Central memory CD4-positive, alpha-beta T cell (primary cell): ENCODE measurements around the gene SUGP1.
"Not testable (repeated sequence)": the region's sequence is repeated elsewhere in the genome, so short reads cannot be mapped to it uniquely, and the experiment has no call there.

Source experiments
- DNase-seq: peaks from one replicate; pipeline ENCODE4 v3.0.0; 2022
- total RNA-seq, 3 experiments: gene quantifications; one replicate each; lab custom pipeline; 2026; lab: John Stamatoyannopoulos, UW

SUGP1 gene, protein sequence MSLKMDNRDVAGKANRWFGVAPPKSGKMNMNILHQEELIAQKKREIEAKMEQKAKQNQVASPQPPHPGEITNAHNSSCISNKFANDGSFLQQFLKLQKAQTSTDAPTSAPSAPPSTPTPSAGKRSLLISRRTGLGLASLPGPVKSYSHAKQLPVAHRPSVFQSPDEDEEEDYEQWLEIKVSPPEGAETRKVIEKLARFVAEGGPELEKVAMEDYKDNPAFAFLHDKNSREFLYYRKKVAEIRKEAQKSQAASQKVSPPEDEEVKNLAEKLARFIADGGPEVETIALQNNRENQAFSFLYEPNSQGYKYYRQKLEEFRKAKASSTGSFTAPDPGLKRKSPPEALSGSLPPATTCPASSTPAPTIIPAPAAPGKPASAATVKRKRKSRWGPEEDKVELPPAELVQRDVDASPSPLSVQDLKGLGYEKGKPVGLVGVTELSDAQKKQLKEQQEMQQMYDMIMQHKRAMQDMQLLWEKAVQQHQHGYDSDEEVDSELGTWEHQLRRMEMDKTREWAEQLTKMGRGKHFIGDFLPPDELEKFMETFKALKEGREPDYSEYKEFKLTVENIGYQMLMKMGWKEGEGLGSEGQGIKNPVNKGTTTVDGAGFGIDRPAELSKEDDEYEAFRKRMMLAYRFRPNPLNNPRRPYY
- 32.2 to 42.5 (median 41.0) reads per million in 3 experiments for total RNA-seq

DNA sequence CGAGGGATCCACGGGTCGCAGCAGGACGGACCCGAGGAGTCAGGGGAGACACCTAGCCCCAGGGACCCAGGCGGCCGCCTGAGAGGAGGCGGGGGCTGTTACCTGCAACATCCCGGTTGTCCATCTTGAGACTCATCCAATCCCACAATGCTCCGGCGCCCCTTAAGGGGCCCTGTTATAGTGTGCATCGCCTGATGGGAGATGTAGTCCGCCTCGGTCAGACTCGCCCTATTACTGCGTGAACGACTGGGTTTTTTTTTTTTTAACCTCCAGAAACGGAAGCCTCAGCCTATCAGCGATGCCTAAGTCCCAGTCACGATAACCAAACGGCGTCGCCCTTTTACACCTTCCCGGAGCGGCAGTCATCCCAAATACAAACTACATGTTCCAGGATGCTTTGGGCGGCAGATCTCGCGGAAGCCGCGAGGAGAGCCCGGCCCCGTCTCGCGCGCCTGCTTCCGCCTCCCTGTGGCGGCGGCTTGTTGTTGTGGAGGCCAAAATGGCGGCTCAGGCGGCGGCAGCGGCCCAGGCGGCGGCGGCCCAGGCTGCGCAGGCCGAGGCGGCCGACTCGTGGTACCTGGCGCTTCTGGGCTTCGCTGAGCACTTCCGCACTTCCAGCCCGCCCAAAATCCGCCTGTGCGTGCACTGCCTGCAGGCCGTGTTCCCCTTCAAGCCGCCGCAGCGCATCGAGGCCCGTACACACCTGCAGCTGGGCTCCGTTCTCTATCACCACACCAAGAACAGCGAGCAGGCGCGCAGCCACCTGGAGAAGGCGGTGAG is at the start of gene SUGP1, which contains the start of gene MAU2:
SUGP1 (minus strand) TSS at position 149 of the 780 bp plus-strand sequence; CDS start at position 136, 13 bp downstream.
MAU2 (plus strand) TSS at position 469 of the 780 bp plus-strand sequence; CDS start at position 500, 31 bp downstream.
- DNase-seq = peak; percentile 92

DNA sequence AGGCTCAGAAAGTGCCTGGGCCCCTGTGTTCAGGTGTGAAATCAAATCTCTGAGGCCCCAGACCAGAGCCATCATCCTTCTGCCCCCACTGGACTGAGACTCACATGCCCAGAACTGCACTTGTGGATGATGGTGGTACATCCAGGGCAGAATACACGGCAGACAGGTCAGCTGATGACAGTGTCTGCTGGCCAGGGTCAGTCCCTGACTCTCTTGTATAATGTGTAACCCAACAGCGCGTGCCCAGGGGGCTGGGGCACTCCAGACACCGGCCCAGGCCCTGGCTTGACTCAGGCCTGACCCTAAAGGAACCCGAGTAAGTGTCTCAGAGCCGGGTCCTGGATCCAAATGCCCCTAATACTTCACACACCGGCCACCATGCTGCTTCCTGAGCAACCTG is 47.8 kb upstream of the SUGP1 start:
- DNase-seq = no peak

DNA sequence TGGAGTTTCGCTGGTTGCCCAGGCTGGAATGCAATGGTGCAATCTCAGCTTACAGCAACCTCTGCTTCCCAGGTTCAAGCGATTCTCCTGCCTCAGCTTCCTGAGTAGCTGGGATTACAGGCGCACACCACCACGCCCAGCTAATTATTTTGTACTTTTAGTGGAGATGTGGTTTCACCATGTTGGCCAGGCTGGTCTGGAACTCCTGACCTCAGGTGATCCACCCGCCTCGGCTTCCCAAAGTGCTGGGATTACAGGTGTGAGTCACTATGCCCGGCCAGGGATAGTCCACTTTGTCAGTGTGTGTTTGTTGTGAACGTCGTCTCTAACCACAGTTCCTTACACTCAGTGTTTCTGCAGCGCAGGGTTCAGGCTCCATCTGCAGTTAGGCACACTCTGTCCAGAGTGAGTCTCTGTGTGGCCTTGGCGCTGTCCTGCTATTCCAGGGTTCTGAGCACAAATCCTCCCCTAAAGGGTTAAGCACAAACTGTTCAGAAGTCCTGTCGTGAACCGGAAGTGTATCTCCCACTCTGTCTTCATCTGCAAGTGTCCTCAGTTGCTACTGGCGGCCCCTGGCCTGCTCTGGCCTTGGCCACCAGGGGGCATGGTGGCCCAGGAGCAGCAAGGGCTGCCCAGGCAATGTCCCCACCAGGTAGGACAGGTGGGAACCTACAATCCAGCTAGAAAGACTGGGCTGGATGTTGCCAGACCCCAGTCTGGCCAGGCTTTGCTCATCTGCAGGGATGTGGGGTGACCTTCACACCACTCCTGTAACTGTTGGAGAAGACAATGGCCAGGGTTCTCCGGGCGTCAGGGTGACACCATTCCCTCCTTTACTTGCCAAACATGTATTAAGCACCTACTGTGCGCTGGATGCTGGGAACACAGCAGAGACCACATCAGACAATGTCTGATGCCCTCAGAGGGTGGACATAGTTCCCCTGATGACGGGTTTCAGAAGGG is 46.4 kb upstream of the SUGP1 start:
- peak; percentile 66 for DNase-seq

DNA sequence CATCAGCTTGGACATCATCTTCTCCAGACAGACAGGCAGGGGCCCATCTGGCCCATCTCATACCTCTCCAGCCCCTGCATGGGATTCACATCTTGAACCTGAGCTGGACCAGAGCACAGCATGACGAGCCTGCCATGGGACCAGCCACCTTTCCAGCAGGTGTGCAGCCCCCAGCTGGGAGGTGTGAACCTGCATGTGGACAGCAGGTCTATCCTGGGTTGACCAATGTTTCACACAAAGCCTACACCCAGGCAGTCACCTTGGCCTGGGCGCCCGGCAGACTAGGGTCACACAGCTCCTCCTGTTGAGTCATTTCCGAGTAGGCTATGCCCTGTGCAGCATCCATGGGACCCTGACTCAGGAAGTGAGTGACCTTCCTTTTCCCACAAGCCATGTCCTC is 41.8 kb upstream of the SUGP1 start:
- DNase-seq = no peak

DNA sequence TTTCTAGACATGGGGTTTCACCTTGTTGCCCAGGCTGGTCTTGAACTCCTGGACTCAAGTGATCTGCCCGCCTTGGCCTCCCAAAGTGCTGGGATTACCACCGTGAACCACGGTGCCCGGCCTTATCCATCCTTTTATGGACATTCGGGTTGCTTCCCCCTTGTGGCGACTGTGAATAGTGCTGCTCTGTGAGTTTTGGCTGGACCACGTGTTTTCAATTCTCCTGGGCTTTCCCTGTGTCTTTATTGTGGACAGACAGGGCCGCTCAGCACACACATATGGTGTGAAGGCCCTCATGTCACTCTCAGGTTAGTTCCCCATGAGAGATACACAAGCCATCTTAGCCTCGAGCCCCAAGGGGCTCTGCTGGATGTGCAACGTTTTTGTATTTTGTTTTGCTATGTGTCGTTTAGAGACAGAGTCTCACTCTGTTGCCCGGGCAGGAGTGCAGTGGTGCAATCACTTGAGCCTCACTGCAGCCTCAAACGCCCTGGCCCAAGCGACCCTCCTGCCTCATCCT is 40.8 kb upstream of the SUGP1 start:
- DNase-seq = peak; percentile 54

DNA sequence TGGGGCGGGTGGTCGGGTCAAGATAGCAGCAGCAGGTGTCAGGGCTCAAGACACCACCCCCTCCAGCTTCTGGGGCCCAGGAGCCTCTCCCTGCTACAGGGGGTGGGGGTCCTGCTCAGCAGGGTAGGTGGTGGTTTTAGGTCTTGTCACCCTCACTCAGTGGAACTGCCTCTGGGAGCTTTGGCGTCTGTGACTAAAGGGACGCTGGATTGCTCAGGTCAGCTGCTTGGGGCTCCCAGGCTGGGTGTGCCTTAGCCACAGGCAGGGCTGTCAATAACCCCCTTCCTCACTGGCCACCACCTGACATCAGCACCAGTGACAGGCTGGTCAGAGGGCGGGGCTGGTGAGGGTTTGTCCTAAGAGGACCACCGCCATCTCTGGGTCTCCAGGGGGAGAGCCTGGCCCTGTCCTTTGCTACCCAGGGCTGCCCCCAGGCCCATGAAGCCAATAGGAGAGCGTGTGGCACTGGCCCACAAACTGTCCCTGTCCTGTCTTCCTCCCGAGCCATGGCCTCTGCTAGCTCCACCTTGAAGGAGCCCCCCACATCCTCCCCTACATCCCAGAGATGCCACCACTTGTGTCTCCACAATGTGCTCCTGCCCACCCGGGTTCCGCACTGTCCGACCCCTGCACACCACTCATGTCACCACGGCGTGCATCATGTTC is 36.7 kb upstream of the SUGP1 start:
- no peak for DNase-seq

DNA sequence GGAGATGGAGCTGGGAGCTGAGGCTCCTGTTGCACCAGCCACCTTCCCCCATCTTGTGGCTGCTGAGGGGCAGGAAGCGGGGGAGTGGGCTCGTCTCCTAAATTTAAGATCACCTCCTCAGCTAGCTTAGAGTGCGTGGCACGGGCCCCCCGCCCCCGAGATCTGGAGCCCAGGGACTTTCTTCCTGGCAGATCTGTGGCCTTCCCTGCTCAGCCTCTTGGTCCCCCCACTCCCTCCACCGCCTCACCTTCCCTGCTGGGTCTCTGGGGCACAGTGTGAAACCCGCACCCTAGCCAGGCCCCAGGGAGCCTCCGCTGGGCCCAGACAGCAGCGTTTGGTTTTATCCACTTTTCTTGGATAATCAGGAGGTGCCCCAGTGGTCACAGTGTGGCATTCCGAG is 36.2 kb upstream of the SUGP1 start:
- DNase-seq = no peak

DNA sequence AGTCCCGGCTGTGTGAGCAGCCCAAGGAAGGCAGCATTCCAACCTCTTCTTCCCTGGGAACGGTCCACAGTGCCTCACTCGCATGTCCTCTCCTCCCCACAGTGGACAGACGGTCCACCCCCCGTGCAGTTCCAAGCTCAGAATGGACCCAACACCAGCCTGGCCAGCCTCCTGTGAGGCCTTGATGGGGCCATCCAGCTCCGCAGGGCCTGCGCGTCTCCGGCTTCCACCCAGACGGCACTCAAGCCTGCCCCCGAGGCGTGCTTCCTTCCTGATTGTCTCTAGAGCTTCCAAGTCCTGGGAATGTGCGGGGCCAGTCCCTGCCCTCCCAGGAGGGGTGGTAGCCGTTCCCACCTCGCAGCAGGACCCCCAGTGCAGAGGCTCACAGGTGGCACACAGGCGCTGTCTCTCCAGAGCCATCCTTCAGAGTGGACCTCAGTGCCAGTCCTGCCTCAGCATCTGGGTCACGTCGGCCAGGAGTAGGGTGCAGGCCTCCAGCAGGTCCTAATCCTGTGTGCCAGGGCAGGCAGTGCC is 35.4 kb upstream of the SUGP1 start:
- DNase-seq = no peak

DNA sequence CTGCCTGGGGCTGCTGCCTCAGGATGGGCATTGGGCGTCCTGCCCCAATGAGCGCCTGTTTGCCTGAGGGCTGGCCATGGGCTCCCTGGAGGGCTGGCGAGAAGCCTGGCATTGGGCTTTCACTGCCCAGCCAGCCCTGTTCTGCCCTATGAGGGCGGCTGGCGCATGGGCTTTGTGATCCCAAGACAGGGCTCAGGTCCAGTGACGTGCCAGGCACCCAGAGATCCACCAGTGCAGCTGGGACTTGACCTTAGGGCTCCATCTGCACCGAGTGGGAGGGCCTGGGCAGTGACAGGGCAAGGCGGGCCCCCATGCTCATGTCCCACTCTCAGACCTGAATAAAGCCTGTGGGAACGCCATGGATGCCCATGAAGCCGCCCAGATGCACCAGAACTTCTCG is 34.6 kb upstream of the SUGP1 start:
- no peak for DNase-seq

DNA sequence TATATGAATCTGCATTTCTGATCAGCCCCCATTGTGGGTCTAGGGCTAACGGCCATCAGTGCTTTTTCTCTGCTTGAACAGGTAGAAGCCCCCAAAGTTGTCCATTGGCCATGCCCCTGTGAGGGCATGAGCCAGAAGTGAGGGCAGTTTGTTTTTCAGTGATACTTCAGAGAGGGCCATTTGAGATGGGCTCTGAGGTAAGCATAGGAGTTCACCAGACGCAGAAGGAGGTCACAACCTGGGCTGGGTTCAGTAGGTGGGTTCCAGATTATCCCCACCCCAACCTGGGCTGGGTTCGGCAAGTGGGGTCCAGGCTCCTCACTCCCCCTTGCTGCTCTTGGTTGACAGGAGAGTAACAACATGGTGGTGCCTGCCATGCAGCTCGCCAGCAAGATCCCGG is 33.7 kb upstream of the SUGP1 start:
- no peak for DNase-seq

DNA sequence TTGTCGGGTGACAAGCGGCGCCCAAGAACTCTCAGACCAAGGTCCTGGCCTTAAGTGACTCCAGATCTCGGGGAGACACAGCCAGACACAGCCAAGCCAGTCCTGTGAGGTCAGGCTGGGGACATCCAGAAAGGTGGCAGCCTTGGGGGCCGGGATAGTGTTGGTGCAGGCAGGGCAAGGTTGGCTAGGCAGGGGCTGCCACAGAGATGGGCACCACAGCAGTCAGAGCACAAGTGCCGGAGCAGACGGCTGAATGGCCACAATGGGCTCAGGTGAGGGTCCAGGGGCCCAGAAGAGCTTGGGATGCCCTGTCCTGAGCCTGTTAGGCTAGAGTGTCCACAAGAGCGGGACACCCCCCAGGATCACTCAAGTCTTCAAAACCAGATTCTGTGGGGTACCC is 32.5 kb upstream of the SUGP1 start:
- DNase-seq = no peak

DNA sequence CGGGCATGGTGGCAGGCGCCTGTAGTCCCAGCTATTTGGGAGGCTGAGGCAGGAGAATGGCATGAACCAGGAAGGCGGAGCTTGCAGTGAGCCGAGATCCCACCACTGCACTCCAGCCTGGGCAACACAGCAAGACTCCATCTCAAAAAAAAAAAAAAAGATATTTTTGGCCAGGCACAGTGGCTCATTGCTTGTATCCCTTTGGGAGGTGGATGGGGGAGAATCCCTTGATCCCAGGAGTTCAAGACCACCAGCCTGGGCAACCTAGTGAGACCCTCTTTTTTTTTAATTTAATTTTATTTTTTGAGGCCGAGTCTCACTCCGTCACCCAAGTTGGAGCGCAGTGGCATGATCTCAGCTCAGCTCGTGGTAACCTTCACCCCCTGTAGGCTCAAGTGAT is 30.4 kb upstream of the SUGP1 start:
- not testable (repeated sequence) for DNase-seq

DNA sequence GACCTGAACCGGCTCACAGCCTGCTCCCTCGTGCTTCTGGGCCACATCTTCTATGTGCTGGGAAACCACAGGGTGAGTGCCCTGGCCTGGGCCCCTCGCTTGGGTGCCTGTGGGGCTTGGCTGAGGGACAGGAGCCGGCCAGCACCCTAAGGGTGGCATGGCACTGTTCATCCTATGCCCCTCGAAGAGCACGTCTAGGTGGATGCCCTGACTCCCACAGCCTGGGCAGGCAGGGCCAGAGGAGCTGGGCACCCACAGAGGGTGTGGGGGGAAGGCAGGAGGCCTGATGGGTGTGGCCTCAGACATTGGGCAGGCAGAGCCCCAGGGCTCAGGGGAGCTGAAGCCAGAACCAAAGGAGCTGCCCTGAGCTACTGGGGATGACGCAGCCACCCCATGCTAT is 29.1 kb upstream of the SUGP1 start:
- DNase-seq = no peak

DNA sequence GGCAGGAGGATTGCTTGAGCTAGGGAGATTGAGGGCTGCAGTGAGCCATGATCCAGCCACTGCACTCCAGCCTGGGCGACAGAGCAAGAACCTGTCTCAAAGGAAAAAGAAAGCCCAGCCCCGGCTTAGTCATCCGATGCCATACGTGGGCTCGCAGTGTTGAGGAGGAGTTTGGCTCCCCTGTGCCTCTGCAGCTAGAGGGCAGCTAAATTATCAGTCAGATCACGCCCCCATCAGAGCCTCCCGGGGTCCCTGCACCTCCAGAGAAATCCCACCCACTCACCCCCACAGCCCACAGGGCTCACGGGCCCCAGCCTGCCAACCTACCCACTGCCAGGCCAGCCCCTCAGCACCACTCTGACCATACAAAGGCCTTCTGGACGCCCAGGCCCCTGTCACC is 28.0 kb upstream of the SUGP1 start:
- DNase-seq = no peak

DNA sequence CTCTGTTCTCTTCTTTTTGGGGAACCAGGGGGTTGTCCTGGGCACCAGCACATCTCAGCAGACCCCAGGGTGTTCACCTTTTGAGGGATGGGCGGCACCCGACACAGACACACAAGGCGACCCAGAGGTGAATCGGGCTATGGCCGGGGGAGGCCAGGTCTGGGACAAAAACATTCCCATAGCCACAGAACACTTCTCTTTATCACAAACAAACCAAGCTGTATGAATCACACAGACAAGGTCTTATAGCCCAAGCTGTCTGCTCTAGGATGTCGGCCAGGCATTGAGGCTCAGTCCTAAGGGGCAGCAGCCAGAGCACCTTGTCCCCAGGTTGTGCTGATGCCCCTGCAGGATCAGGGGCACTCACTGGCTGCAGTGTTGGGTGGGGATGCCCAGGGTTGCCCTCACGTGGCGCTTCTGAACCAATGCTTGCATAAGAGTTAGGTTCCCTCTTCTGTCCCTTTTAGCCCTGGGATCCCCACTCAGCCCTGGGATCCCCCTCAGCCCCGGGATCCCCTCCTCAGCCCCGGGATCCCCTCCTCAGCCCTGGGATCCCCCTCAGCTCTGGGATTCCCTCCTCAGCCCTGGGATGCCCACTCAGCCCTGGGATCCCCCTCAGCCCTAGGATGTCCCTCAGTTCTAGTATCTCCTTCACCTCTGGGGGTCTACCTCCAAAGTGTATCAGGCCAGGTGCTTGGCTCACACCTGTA is 27.2 kb upstream of the SUGP1 start:
- no peak for DNase-seq

DNA sequence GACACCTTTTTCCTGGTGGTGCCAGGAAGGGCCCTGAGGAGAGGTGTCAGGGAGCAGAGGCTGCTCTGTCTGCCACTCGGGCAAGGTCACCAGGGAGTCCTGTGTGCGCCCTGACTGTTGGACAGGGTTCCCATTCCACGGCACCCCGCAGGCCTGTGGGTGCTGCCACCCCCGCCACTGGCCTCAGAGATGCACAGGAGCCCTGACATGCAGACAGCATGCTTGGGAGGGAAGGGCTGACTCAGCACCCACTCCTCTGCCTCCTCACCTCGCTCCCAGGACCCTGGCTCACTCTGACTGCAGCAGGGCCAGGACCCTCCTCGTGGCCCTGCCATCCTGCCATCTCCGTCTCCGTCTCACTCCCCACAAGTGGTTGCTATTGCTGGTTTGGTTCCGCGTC is 25.7 kb upstream of the SUGP1 start:
- no peak for DNase-seq

DNA sequence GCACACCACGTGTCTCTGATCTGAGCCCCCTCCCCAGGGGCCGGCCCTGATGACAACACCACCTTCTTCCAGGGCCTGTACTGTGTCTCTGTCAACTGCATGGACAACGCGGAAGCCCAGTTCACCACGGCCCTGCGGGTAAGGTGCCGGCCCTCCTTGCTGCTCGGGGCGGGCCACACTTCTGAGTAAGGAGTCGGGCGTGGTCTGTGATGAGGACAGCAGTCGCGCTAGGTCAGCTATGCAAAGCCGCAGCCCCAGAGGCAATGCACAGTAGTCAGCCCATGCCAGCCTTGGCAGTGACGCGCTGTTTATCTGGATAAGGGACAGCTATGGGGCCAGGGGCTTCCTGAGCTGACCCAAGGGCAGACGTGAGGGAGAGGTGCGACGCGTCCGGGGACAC is 24.9 kb upstream of the SUGP1 start:
- no peak for DNase-seq

DNA sequence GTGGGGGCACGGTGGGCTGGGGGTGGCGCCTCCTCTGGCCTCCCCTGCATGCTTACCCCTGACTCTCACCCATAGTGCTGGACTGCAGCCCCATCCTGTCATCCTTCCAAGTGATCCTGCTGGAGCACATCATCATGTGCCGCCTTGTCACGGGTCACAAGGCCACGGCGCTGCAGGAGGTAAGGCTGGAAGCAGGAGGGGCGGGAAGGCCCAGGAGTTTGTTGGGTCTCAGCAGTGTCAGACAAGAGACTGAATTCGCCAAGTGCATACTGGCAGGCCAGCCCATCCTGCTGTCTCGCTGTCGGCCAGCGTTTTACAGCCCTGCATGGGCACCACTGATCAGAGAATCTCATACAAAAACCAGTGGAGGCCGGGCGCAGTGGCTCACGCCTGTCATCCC is 23.5 kb upstream of the SUGP1 start:
- DNase-seq = no peak

DNA sequence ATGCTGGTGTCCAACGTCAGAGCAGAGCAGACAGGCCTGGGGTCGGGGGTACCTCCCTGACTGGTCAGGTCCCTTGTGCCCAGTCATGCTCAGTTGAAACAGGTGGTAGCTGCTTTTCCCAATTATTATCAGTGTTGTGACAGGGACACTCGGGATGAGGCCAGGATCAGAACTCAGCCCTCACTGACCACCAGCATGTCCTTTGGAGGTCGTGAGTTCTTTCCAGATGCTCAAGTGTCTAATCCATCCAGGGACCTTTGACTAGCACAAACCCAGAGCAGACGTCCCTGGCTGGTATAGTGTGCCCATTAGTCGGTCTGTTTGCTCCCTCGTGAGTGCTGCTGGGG is 22.7 kb upstream of the SUGP1 start:
- no peak for DNase-seq
